Stimulated activated CD8-positive, alpha-beta memory T cell treated with anti-CD3 and anti-CD28 coated beads, Interleukin-15, amount 100 ng/mL, for 24 hours (primary cell): ENCODE data around the gene PHLDB2.

Experiments used
- DNase-seq: peaks from one replicate; pipeline ENCODE4 v3.0.0-alpha.2; 2020; ENCODE audit warnings: low read depth

PHLDB2 gene

DNA sequence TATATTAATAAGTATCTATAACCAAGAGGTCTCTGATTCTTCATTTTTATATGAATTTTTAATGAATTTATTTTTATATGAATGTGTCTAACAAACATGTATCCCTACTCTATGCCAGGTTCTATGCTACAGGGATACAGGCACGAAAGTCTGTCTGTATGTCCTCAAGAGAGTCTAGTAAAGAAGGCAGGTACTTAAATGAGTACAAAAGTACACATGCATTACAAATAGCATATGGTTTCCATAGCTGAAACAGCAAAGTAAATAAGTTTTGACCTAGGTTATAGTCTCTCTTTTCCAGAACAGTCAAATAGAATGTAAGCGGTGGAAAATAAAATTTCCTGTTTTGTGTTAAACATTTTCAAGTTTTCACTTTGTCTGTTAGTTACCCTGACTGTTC lies 106.4 kb downstream of the PHLDB2 start:
- DNase-seq, result no peak

DNA sequence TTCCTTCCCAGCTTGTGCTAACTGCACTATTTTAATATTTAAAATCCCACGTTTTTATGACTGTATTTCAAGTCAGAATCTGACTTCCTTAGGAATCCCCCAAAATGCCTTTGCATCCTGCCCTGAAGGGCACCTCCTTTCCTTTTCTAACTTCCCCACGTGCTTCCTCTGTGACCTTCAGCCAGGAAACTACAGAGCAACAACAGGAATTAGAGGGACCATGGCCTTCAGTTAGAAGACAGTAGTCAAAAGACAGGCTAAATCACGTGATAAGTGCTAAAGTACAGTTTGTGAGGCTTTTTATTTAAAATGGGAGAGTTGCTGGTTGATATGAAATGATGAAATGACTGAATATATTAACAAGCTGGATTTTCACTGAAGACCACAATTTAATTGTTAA lies 108.0 kb downstream of the PHLDB2 start:
- DNase-seq, result no peak

DNA sequence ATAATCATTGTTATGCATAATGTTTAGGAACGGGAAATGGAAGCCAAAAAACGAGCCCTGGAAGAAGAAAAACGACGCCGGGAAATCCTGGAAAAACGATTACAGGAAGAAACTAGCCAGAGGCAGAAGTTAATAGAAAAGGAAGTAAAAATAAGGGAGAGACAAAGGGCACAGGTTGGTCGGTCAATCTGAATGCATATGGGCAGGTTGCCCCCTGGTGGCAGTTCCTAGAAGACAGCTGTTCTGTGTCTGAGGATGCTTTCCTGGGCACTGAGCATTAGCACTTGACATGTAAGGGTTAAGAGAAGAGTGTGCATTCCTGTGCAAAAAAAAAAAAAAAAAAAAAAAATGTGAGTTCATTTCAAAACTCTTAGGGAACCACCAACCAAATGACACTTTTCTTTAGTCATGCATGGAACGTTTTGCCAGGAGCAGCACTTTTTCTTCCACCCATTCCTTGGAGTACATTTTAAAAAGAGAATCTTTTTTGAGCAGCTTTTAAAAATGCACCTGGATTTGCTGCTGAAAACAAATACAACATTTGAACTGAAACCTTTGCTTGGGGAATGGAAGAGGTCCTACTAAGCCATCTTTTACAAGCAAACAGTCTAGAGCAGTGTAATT lies 108.7 kb downstream of the PHLDB2 start:
- DNase-seq, result peak; percentile 58

DNA sequence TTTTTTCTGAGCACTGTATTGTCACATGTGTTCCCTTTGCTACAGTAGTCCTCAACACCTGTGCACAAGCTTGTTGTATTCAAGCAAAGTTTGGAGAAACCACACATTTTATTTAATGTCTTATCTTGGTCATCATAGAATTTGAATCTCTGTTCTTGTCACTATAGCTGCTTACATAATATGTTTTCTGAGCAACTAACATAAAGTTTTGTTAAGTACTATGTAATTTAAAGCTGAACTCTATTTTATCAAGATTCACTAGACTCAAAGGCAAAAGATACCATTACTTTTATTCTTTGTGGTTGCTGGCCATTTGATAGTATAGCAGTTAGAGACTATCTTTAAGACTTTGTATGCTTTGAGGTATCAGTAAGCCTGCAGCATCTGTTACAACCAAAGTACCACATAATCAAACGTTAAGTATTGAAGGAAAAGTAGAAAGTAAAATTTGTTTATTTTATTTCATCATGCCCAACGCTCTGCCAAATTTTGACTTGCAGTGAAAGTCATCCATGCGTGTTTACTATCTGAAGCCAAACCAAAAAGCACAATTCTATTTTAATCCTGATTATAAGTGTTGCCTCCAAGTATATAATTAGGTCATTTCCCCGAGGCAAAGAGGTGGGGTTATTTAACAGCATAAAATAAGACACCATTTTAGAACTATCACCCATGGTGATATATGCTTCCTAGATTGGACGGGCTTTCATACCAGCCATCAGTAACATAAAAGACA lies 109.4 kb downstream of the PHLDB2 start:
- DNase-seq, result no peak

DNA sequence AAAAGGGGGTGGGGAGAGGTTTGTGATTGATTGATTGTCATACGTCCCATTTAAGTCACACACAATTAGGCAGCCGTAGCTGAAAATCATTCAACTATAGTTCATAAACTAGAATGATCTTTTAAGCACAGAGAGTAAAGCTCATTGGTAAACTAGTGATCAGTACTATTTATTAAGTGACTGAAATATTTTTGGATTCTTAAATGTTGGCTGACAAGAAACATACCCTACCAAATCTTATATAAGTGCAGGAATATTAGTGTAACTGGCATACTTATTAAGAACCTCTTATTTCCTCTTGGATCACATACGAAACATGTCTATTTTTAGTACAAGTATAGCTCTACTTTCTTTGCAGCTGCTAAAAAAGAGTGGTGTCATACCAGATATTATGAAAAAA lies 111.3 kb downstream of the PHLDB2 start:
- no peak for DNase-seq

DNA sequence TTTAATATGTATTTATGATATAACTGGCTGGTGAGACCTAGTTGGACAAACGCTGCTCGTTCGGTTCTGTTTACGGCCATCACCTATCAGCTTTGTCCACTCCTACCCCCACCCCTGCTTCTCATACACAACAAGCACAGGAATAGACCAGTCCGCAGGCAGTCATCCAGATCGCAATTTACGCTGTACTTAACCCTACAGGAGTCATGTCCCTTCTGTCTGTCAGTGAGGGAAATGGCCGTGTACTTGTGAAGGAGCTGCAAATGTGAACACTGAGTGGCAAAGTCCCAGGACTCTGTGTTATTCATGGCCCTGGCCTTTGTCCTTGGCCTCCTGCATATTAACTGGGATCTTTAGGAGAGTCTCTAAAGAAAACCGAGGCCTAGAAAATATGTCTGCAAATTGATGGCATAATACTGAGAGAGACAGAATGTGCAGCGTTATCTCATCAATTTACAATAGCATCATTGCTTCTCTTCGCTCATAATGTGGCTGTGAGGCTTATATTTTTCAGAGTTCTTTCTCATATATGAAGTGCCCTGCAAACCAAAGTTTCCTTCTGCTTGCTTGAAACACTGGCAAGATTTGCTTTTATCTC lies 112.6 kb downstream of the PHLDB2 start:
- no peak for DNase-seq

DNA sequence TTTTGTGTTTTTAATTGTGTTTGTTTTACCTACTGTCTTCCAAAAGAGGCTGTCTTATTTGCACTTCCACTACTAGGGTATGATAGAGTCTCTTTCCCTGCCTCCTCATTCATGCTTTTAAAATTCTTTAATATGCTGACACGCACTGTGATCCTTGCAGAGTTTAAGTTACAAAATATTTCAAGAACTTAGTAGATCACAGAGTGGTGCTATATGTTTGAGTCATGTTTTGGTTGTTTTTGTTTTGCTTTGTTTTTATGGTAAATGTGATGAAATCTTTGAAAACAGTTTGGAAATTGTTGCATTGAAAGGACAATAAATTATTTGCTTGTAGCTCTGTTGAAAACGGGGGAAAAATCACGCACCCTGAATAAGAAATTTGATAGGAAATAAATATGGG lies 113.8 kb downstream of the PHLDB2 start:
- no peak for DNase-seq

DNA sequence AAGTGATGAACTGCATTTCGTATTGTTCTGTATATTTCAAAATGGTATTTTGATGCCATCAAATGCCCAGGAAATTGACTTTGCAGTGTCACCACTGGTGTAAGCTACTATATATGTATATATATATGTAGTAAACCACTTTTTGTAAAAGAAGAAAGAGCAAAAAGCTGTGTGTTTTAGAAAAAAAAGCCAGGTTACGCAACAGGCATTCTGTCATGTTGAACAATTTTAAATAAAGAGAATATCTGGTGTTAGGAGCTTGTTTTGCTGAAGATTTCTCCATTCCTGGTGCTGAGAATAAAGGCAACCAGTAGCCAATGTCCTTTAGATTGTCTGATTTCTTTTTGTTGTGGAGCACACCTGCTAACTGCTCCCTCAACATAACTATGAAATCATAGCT lies 116.1 kb downstream of the PHLDB2 start:
- no peak for DNase-seq

DNA sequence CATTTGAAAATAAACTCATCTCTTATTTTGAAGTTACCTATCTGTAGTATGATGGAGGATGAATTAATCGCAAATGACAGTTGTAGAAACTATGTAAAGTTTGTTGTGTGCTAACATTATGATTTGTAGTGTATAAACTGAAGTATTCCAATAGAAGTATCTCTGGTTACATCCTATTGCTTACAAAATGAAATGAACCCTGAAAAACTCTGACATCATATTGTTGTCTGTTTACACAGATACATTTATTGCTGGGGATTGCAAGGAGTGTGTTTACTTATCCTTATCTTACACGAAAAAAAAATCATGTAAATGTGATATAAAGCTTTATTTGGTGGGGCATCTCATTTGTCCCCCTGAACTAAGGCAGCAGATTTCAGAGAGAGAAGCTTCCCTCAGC lies 117.2 kb downstream of the PHLDB2 start:
- DNase-seq, result no peak

DNA sequence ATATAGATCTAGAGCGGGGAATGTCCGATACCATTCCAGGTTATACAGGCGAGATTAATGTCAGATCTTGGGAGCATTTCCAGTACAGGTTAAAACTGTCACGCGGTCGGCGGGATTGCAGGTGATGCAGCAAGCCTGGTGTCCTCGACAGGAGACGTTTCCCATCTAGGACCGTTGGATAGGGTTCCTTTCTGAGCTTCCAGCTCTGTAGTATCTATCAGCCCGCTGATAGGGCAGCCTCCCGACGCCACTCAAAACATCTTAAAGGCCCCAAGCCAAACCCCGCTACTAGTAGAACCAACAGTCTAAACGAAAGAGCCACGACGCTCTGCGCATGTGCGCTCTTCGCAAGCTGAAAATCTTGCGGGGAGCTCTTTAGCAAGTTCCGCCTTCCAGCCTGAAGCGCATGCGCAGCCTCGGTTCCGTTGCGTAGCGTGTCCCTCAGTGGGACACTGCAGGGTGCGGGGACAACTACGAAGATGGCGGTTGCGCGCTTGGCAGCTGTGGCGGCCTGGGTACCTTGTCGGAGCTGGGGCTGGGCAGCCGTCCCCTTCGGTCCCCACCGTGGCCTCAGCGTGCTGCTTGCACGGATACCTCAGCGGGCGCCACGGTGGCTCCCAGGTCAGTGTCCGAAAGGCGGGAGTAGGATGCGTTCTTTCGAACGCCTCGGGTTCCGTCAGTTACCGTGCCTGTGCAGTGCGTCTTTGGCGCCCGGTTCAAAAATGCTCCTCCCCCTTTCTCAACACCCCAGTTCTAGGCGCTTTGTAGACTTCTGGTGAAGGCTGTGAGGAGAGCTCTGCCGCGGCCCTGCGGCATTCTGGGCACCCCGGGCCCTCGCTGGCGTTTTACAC lies 119.7 kb downstream of the PHLDB2 start, which contains the start of gene ABHD10:
Gene ABHD10 (plus strand): TSS at position 444 of the 851 bp plus-strand sequence. CDS start 36 bp downstream, at position 480.
- DNase-seq, result peak; percentile 94

DNA sequence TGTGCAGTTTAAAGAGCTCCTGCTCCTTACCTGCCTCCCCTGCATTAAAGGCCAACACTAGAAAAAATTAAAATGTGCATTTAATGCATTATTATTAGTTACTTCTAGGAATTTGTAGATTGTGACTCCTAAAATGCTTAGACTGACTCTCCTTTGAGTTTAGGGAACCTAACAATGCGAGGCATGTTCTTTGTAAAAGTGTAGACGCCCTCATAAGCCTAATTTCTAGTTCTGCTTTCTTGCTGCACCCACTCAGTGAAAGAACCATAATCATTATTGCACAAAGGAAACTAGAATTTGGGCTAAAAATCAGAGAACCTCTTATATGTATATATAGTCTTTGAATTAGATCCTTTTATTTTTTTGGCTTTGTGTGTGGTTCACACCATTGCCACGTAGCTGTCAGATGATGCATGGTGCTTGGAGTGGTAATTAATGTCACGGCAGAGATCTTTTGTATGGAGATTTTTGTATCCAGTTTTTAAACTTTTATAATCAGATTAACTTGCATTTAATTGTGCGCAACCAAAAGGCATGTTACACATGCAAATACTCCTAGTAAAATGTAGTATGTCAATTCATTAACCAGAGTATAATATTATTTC lies 120.5 kb downstream of the PHLDB2 start:
- no peak for DNase-seq

DNA sequence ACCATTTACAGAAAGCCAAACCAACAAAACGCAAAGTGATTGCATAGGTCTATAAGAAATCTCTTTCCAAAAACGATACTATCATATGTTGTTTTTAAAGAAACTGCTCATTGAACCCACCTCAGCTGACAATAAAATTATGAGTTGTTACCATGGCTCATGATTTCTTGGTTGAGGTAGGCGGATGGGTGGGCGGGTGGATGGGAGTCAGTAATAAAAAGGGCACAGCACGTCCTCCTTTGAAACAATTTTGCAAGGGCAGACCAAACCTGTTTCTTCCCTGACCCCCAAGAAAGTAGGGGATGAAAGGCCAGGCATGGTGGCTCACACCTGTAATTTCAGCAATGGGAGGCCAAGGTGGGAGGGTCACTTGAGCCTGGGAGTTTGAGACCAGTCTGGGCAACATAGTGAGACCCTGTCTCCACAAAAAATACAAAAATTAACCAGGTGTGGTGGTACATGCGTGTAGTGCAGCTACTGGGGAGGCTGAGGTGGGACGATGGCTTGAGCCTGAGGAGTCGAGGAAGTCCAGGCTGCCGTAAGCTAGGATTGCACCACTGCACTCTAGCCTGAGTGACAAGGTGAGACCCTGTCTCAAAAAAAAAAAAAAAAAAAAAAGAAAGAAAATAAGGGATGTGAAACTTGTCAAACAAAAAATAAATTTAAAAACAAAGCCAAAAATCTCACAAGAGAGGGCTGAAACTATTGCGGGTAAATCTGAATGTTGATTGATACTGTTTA lies 121.8 kb downstream of the PHLDB2 start:
- DNase-seq, result no peak

DNA sequence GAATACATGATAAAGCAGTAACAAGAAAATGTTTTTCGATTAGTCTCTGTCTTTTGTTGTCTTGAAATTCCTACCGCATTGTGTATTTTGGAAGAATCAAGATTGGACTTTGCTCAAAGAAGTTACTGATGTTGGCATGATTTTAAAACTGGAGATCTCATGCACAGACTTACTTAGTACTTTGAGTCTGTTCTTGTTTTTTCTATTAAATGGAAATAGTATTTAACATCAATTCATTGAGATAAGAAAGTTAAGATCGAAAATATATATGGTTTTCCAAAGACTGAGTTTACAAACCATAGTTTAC lies 122.3 kb downstream of the PHLDB2 start:
- no peak for DNase-seq

DNA sequence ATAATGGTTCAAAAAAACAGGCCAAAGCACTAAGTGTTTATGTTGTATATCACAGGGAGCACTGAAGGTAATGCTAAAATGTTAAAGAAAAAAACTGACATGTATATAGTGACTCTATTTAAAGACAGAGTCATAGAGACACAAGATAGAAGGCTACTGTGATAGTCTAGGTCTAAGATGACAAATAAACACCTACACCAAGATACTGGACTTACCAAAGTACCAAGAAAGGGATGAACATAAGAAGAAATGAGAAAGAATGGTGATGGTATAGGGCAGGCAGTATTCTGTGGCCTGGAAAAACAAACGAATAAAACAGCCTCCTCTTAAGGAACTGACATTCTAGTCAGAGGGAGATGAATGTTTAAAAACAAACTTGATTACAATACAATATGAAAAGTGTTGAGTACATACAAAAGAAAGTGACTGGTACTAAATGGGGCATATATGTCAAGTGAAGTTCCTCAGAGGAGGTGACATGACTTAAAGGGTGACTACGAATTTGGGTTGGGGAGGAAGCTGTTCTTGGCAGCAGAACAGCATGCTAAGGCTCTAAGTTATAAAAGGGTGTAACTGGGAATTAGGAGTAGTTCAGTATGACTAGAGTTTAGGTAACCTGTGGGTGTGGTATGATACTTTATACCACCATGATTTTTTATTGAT lies 125.7 kb downstream of the PHLDB2 start:
- no peak for DNase-seq

DNA sequence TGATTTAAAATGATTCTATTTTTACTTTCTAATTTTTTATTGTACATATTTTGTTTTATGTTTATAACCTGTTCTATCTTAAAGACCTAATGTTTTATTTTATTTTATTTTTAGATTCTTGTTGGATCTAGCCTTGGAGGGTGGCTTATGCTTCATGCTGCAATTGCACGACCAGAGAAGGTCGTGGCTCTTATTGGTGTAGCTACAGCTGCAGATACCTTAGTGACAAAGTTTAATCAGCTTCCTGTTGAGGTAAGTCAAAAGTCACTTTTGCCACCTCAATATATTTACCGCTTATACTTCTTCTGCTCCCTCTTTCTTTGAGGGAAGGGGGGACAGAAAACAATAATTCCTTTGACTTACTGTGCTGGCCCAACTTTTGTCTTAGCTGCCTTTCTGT lies 127.7 kb downstream of the PHLDB2 start:
- no peak for DNase-seq

DNA sequence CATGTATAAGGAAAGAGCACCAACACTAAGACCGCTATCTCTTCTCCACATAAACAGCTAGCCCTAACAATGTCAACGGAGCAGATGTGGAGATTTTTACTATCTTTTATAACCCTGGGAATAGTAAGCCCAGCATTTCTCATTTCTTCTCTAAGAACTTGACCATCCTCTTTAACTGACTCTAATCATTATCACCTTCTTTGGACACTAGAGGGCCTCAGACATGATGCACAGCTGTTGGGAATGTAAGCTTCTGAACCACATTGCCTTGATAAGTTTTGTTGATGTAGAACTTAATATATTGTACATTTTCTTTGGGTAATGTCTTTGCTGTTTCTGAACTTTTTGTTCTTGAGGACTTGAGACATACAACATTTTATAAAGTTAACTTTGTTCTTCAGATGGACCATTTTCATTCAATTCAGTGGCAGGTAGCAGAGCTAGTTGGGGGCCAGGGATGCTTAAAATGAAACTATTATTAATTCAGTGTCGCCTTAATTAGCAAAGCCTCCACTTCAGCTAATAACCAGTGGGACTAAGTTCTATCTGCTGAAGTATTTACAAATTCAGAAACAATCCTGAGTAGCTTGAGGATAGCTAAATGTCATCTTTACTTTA lies 130.1 kb downstream of the PHLDB2 start:
- no peak for DNase-seq

DNA sequence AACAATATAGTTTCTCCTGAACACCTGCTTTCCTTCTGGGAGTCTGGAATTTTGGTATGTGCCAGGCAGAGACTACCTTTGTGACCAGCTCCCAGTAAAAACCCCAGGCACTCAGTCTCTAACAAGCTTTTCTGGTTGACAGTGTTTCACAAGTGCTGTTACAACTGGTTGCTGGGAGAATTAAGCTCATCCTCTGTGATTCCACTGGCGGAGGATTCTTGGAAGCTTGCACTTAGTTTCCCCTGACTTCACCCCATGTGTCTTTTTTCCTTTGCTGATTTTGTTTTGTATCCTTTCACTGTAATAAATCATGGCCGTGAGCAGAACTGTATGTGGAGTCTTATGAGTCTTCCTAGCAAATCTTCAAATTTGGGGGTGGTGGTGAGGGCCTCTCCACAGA lies 134.0 kb downstream of the PHLDB2 start:
- no peak for DNase-seq

DNA sequence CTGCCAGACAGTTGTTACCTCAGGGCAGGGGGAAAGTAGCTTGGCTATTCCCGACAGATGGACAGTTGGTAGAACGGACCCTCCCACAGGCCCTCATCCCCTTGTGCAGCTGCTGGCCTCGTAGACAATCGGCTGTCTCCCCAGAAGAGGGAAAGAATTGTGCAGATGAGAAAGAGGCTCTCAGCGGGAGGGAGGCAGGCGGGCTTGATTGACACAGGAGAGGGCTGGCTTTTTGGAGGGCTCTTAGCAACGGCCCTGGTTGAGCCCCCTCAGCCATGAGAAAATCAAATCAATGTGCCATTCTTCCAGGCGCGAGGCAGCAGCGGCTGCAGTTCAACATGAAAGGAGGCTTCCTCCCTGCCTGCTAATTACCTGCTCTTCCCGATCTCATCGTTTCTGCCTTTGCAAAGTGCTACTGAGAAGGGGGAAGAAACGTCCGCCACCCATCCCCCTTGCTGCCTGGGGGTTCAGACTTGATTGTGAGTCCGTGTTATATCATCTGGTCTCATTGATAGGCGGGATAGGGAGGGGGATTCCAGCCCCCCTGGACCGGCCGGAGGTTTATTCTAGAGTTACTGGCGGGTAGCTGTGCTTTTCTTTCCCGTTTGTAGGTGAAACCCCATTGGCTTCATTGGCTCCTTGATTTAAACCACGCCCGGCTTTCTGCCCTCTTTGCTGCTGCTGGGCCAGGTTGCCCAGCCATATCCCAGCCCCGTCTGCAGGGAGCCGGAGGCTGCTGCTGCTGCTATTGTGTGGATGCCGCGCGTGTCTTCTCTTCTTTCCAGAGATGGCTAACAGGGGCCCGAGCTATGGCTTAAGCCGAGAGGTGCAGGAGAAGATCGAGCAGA lies 139.8 kb downstream of the PHLDB2 start, which contains the start of gene TAGLN3:
Gene TAGLN3 (plus strand): TSS at position 287 of the 848 bp plus-strand sequence. CDS start 501 bp downstream, at position 788.
- no peak for DNase-seq
